ENCODE data around the gene MRPL41. TPM values are rescaled to one million over a fixed set of nuclear protein-coding genes. Genes with fewer than 3 reads are reported as not detected.

MRPL41 gene
- total and polyA plus RNA-seq, 2 experiments from 2014 or later, result 32.8 to 146 TPM

DNA sequence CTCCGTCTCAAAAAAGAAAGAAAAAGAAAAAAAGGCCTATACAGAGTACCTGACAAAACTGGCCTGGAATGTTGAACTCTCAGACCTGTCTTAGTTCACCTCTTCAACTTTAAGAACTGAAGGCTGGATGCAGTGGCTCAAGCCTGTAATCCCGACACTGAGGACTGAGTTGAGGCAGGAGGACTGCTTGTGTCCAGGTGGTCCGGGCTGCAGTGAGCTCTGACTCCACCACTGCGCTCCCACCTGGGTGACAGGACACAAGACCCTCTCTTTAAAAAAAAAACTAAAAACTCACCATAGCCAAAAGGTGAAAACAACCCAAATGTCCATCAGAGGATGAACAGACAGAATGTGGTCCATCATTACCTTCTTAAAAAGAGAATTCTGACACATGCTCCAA lies 6.4 kb downstream of the MRPL41 start:
- H3K27me3 ChIP-seq (ENCODE audit: insufficient read depth), result no peaks in the 10 kb centered on the region
- DNase-seq (ENCODE audit: low spot score) (no peak), ATAC-seq (no peak)
- Mint-ChIP-seq H3K4me3 (no peak overlapping the region), H3K9me3 (no peaks in the 10 kb centered on the region), H3K4me1 (no peaks in the 10 kb centered on the region), H3K36me3 (ENCODE audit: low read depth) (peaks cover 80% of the 10 kb centered on the region), H3K27me3 (ENCODE audit: insufficient read depth, low read depth, poor library complexity) (peaks cover 7% of the 10 kb centered on the region), H3K27ac (no peak overlapping the region)
- no peak overlapping the region for H3K27ac ChIP-seq (ENCODE audit: low read depth)
- H3K36me3 ChIP-seq (ENCODE audit: insufficient read depth), result peaks cover 15% of the 10 kb centered on the region
- H3K4me1 ChIP-seq (ENCODE audit: insufficient read depth), result no peaks in the 10 kb centered on the region
- 0 out of 2 replicates have a peak, but pooled peaks cover 5% of the 10 kb centered on the region for H3K79me2 ChIP-seq (replicated peaks; ENCODE audit: insufficient read depth)
- H2AFZ ChIP-seq, result no peak overlapping the region
- H4K20me1 ChIP-seq (replicated peaks; ENCODE audit: insufficient read depth), result peaks cover 7% of the 10 kb centered on the region; the same call in 1 of the 2 replicates
- peaks cover 22% of the 10 kb centered on the region for H3F3A ChIP-seq (replicated peaks; ENCODE audit: low read depth)
- TF ChIP-seq JUNB (IDR thresholded peaks at IDR 0.05; ENCODE audit: unreplicated experiment) (no peak), STAT1 (IDR thresholded peaks at IDR 0.05; ENCODE audit: unreplicated experiment) (no peak), EZH2 (IDR thresholded peaks at IDR 0.05; ENCODE audit: low read depth, unreplicated experiment) (no peak), ZNF114 (CRISPR knock-in tag; IDR thresholded peaks at IDR 0.05) (no peak), EZH2phosphoT487 (IDR thresholded peaks at IDR 0.05; ENCODE audit: unreplicated experiment) (no peak), CREB1 (CRISPR knock-in tag; IDR thresholded peaks at IDR 0.05; ENCODE audit: low read depth) (no peak), ZNF331 (CRISPR knock-in tag; IDR thresholded peaks at IDR 0.05; ENCODE audit: low read depth) (no peak), NANOG (IDR thresholded peaks at IDR 0.05; ENCODE audit: borderline replicate concordance) (no peak), POLR2AphosphoS5 (IDR thresholded peaks at IDR 0.05; ENCODE audit: low read depth) (no peak)
- TF ChIP-seq, protein P1, sequence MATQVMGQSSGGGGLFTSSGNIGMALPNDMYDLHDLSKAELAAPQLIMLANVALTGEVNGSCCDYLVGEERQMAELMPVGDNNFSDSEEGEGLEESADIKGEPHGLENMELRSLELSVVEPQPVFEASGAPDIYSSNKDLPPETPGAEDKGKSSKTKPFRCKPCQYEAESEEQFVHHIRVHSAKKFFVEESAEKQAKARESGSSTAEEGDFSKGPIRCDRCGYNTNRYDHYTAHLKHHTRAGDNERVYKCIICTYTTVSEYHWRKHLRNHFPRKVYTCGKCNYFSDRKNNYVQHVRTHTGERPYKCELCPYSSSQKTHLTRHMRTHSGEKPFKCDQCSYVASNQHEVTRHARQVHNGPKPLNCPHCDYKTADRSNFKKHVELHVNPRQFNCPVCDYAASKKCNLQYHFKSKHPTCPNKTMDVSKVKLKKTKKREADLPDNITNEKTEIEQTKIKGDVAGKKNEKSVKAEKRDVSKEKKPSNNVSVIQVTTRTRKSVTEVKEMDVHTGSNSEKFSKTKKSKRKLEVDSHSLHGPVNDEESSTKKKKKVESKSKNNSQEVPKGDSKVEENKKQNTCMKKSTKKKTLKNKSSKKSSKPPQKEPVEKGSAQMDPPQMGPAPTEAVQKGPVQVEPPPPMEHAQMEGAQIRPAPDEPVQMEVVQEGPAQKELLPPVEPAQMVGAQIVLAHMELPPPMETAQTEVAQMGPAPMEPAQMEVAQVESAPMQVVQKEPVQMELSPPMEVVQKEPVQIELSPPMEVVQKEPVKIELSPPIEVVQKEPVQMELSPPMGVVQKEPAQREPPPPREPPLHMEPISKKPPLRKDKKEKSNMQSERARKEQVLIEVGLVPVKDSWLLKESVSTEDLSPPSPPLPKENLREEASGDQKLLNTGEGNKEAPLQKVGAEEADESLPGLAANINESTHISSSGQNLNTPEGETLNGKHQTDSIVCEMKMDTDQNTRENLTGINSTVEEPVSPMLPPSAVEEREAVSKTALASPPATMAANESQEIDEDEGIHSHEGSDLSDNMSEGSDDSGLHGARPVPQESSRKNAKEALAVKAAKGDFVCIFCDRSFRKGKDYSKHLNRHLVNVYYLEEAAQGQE (IDR thresholded peaks at IDR 0.05; ENCODE audit: unreplicated experiment), result no peak
- TF ChIP-seq, protein P2, sequence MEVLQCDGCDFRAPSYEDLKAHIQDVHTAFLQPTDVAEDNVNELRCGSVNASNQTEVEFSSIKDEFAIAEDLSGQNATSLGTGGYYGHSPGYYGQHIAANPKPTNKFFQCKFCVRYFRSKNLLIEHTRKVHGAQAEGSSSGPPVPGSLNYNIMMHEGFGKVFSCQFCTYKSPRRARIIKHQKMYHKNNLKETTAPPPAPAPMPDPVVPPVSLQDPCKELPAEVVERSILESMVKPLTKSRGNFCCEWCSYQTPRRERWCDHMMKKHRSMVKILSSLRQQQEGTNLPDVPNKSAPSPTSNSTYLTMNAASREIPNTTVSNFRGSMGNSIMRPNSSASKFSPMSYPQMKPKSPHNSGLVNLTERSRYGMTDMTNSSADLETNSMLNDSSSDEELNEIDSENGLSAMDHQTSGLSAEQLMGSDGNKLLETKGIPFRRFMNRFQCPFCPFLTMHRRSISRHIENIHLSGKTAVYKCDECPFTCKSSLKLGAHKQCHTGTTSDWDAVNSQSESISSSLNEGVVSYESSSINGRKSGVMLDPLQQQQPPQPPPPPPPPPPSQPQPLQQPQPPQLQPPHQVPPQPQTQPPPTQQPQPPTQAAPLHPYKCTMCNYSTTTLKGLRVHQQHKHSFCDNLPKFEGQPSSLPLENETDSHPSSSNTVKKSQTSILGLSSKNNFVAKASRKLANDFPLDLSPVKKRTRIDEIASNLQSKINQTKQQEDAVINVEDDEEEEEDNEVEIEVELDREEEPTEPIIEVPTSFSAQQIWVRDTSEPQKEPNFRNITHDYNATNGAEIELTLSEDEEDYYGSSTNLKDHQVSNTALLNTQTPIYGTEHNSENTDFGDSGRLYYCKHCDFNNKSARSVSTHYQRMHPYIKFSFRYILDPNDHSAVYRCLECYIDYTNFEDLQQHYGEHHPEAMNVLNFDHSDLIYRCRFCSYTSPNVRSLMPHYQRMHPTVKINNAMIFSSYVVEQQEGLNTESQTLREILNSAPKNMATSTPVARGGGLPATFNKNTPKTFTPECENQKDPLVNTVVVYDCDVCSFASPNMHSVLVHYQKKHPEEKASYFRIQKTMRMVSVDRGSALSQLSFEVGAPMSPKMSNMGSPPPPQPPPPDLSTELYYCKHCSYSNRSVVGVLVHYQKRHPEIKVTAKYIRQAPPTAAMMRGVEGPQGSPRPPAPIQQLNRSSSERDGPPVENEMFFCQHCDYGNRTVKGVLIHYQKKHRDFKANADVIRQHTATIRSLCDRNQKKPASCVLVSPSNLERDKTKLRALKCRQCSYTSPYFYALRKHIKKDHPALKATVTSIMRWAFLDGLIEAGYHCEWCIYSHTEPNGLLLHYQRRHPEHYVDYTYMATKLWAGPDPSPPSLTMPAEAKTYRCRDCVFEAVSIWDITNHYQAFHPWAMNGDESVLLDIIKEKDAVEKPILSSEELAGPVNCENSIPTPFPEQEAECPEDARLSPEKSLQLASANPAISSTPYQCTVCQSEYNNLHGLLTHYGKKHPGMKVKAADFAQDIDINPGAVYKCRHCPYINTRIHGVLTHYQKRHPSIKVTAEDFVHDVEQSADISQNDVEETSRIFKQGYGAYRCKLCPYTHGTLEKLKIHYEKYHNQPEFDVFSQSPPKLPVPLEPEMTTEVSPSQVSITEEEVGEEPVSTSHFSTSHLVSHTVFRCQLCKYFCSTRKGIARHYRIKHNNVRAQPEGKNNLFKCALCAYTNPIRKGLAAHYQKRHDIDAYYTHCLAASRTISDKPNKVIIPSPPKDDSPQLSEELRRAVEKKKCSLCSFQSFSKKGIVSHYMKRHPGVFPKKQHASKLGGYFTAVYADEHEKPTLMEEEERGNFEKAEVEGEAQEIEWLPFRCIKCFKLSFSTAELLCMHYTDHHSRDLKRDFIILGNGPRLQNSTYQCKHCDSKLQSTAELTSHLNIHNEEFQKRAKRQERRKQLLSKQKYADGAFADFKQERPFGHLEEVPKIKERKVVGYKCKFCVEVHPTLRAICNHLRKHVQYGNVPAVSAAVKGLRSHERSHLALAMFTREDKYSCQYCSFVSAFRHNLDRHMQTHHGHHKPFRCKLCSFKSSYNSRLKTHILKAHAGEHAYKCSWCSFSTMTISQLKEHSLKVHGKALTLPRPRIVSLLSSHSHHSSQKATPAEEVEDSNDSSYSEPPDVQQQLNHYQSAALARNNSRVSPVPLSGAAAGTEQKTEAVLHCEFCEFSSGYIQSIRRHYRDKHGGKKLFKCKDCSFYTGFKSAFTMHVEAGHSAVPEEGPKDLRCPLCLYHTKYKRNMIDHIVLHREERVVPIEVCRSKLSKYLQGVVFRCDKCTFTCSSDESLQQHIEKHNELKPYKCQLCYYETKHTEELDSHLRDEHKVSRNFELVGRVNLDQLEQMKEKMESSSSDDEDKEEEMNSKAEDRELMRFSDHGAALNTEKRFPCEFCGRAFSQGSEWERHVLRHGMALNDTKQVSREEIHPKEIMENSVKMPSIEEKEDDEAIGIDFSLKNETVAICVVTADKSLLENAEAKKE (CRISPR knock-in tag; IDR thresholded peaks at IDR 0.05), result no peak
- TF ChIP-seq, protein P3, sequence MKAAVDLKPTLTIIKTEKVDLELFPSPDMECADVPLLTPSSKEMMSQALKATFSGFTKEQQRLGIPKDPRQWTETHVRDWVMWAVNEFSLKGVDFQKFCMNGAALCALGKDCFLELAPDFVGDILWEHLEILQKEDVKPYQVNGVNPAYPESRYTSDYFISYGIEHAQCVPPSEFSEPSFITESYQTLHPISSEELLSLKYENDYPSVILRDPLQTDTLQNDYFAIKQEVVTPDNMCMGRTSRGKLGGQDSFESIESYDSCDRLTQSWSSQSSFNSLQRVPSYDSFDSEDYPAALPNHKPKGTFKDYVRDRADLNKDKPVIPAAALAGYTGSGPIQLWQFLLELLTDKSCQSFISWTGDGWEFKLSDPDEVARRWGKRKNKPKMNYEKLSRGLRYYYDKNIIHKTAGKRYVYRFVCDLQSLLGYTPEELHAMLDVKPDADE (IDR thresholded peaks at IDR 0.05), result no peak
- H3K4me2 ChIP-seq, result no peak overlapping the region
- H3K4me3 ChIP-seq, result no peak overlapping the region
- H3K9me2 ChIP-seq (ENCODE audit: insufficient read depth), result no peaks in the 10 kb centered on the region
